Stimulated activated CD8-positive, alpha-beta memory T cell treated with anti-CD3 and anti-CD28 coated beads, Interleukin-4, amount 100 ng/mL, for 24 hours (primary cell): ENCODE data around the gene COL10A1.

Experiments
- DNase-seq: peaks from one replicate; pipeline ENCODE4 v3.0.0-alpha.2; 2020; ENCODE audit warnings: low read depth

The COL10A1 gene

DNA sequence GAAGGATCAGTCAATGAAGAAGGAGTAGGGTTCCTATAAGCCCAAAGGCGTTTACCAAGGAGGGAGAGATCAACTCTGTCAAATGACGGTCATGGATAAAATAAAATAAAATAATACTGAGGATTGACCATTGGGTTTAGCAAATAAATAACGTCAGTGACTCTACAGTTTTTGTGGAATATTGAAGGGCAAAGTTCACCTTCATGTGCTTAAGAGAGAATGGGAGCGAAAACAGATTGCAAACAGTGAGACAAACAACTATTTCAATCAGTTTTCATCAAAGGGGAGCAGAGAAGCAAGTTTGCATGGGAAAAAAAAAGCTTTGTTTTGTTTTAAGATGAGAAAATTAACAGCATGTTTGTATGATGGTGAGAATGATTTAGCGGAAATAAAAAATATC lies 42.9 kb downstream of the COL10A1 start:
- no peak for DNase-seq

DNA sequence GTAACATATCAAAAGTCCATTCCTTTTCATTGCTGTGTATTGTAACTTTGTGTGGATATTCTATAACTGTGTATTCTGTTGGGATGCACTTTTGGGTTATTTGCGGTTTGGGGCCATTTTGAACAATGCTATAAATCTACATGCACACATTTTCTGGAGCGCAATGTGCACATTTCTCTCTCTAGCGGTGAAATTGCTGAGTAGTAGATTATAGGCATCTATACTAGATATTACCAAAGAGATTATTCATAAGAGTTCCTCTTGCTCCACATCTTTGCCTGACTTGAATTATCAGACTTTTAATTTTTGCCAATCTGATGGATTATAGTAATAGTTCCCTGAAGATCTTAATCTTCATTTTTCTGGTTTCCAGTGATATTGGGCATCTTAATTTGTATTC lies 47.0 kb downstream of the COL10A1 start:
- no peak for DNase-seq

DNA sequence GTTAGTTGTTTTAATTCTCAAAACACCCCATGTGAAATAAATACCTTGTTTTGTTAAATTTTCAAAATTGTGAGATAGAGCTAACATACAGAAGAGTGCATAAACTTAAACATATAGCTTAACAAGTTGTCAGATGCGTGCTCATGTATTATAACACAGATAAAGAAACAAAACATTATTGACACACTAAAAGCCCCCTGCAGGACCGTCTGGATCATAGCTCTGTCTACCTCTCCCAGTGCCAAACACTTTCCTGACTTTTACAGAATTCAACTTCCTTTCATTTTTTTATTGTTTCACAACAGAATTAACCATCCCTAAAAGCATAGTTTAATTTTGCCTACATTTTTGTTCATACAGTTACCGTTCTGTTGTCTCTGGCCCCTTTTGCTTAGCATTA lies 47.4 kb downstream of the COL10A1 start:
- no peak for DNase-seq

DNA sequence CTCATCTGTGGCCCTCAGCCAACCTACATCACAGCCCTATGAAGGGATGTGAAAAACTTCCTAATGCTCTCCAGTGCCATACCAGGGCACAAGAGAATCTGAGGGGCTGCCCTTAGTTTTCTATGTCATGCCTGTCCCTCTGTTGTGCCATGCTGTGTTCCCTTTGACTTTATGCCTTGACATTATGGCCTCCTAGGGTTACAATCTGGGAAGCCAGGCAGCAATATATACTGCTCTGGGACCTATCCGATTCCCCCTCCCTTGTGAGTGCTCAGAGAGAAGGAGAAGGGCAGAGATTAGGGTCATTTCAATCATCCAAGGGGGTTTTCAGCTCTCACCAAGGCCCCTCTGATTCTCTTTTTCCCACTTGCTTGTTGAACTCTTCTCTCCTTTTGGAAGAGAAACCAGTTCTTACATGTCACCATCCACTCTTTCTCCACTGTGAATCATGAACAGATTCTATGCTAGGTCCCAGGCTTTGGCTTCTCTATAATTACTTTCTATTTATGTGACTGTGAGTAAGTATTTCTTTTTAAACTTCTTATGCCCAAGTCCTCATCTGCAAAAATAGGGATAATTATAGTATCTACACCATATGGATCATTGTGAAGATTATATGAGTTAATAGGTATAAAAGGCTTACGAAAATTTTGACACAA lies 51.1 kb downstream of the COL10A1 start:
- no peak for DNase-seq

DNA sequence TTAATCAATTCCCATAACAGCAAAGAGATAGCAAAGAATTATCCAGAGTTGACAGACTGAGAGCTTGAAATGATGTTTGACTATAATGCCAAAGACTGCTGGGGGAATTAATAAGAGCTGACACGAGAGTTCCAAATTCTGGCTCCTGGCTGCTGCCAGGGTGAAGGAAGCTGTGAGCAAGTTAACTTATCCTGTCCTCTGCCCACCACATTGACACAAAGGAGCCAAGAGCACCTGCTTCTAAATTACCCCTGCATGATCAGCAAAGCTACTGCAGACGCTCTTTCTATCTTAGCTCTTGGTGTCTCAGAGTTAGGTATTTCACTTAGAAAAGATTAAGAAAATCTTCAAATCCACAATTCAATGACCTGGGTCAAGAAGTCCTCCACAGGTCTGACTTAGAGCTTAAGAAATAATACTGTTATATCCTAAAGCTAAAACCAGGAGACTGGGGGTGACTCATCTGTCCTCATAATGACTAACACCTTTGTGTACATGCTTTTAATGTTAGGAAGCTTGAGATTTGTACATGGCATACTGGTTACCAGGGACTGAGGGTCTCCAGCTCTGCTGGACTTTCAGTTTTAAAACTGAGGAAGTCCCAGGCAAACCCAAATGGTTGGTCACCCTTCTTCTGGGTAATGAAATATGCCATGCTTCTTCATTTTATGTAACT lies 52.0 kb downstream of the COL10A1 start:
- no peak for DNase-seq

DNA sequence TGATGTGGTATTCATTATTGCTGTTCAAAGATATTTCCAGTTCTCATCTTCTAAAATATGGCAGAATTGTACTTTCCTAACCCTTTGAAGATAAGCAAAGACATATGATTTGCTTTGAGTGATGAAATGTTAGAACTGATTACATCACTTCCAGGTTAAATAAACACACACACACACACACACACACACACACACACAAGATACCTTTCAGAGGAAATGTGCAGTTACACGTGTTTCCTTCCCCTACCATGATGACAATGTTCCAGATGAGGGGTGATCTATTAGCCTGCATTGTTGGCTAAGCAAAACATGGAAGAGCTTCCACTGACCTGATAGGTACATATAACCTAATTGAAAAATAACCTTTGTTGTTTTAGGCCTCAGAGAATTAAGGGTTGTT lies 53.6 kb downstream of the COL10A1 start:
- DNase-seq, result no peak

DNA sequence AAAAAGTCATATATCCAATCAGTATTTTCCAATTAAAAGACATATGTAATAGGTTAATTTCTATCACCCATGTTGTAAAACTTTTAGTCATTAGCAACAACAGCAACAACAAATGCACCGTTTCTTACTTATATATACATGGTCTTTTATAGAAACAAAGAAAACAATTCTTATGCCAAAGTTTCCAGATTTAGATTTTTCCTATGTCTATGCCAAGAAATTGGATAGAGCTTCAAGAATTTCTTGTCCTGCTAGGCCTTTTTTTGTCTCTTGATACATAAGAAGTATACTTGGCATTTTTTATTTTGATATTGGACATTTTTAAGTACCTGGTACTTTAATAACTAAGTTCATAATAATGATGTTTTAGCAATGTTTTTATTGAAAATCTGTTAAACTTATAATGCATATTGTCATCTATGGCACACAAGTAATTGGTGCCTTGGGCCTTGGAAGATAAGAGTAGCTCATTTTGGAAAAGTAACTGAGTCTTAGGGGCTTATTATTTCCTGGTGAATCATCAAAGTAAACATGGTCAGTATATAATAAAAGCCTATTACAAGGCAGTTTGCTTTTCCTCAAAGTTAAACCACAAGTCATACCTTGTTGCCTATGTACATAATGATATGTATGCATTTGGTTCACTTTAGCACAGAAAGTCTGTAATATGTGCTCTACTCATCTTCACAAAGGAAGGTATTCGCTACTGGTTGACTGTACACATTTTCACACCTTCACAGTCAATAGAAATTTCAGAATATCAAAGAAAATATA lies 55.1 kb downstream of the COL10A1 start:
- DNase-seq, result no peak

DNA sequence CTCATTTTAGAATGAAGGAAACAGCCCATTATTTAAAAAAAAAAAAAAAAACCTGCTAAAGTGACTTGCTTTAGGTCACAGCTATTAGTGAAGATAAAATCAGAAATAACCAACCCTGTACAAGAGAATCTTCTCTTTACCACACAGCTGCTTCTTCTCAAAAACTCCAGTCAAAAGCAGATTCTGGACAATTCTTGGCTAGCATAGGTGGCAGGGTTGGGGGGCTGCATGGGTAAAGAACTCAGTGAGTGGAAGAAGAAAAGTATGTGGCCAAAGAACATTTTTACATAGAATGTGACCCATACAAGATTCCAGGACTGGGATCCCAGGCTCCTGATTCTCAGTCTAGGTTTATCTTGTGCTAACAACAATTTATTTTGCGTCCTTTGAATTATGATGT lies 55.8 kb downstream of the COL10A1 start:
- no peak for DNase-seq
